NCI-H1105 treated with DMSO at 0.1 percent for 48 hours (cell line): ENCODE data around the gene BTAF1.

Source experiments
- DNase-seq: peaks from one replicate; lab custom pipeline; 2025; lab: John Stamatoyannopoulos, UW

Gene BTAF1

DNA sequence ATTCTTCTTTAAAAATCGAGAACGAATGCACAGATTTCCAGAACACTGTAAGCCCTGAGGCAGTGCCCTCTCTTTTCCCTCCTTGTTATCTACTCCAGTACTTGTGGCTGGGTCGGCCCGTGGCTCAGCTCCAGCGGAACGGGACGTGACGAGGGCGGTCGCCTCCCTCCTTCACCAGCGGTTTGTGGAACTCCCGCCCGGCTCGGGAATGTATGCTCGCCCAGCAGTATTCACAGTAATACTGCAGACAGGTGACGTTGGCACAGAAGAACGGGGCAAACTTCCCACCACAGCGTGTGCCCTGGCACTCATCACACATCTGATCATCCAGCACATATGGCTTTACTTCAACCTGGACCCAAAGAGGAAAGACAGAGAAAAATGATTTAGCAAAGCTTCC, 128.5 kb downstream of the BTAF1 start:
- no peak for DNase-seq

DNA sequence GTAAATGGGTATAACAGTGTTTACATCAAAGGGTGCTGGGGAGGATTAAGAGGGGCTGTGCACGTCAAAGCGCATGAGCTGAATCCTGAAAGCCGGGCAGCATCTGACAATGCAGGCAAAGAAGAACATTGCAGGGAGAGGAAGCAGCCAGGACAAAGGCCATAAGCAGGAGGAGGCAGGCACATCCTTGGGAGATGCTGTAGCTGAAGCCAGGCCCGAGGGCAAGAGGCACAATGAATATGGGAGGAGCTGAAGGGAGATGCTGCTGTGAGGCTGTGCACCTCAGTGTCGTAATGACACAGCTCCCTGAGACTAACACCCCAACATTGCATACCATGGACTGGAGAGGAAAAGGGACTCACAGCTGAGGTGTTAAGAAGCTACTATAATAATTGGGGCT, 129.2 kb downstream of the BTAF1 start:
- DNase-seq: no peak

DNA sequence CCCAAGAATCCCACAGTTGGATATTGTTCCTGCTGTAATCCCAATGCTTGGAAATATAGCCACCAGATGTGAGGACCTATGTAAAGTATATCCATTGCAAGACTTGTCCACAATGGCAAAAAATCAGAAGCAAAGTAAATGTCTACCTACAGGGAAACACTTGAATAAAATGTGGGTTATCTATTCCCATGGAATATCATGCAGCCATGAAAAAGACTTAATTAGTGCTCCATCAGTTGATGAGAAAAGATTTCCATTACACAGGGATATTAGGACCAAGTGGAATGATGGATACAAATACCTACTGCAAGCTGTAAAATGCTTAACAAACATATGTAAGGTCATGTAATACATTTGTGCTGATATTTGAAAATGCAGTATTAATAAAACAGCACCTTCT, 131.2 kb downstream of the BTAF1 start:
- no peak for DNase-seq

DNA sequence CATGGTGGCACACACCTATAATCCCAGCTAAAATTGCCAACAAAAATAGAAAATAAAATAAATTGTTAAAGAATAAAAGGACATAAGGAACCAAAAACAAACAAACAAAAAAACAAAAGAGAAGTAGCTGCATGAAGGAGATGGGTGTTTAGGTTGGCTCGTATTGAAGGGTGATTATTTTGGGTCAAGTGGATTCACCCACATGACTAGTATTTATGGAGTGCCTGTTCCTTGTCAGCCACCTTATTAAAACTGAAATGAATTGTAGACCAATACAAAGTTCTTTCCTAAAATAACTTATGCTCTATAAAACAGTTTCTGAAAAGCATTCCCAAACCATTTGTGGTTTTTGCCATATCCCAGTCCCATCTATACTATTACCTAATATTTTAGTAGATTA, 138.7 kb downstream of the BTAF1 start:
- no peak for DNase-seq

GRCh38 chr10:92064506-92064905, 140.9 kb downstream of the BTAF1 start:
- DNase-seq: no peak

GRCh38 chr10:92066386-92066785, 142.8 kb downstream of the BTAF1 start:
- DNase-seq: no peak

DNA sequence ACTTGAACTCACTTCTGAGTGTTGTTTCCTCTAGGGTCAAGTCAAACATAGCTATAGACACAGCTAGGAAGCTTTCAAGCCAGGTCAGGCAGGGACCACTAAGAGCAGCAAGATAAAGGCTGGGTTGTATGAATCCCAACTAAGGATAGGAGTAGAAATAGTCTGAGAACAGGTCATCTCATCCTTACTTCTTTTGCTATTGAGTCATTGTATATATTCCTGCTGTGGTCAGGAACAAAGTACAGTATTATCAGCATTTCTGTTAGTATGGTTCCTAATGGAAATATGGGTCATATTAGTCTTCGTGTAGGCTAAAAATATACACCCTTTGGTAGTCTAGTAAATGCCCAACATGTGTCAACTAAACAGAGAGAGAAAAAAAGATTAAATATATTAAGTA, 145.3 kb downstream of the BTAF1 start:
- DNase-seq: no peak

DNA sequence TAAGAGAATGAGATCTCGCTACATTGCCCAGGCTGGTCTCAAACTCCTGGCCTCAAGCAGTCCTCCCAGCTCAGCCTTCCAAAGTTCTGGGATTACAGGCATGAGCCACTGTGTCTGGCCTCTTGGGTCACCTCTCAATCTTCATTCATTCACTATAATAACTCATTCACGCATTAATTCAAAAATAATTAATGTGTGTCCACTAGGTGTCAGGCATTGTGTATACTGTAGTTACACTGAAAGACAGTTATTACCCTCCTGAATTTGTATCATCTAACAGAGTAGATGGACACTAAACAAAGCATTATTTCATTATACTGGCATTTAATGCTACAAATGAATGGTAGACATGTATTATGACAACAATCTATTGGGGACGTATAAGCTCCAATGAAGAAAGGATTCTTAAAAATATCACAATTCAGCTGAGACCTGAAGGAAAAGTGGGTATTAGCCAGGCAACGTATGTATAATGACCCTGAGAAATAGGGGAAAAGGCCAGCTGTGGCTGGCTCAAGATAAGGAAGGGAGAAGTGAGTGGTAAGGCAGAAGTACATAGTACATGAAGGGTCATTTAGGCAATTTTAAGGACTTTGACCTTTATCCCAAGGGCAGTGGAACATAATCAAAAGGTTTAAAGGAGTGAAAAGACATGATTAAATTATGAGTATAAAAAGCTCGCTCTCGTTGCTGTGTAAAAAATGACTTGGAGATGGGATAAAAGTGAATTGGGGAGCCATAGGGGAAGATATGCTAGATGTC, 150.7 kb downstream of the BTAF1 start:
- no peak for DNase-seq

DNA sequence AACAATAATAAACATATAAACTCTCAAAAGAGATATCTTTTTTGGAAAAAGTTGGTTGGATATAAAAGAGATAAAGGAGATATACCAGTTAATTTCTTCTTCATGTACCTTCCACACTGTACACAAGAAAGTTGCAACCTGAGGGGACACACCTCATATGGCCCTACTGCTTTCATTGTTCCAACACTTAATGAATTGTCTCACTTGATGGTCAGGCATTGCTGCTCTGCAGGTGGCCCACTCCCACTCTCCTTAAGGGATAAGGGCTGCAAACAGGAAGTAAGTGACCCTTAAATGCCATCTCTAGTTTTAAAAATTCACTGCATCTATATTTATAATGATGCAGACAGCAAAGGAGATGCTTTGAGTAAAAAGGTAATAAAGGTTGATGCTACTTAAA, 152.3 kb downstream of the BTAF1 start:
- no peak for DNase-seq

DNA sequence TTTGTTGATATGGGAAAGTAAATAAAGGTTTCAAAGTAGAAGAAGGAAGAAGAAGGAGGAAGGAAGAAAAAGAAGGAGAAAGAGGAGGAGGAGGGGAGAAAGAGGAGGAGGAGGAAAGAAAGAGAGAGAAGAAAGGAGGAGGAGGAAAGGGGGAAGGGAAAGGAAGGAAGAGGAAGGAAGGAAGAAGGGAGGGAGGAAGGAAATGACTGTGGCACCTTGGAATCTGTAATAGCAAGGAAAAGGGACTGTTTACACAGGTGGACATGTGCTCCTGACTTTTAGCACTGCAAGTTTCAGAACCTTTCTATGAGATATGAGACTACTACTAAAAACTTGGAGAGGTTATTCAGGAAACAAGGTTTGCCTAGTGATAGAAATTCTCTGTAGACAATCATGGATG, 153.2 kb downstream of the BTAF1 start:
- DNase-seq: no peak

GRCh38 chr10:92079003-92079402, 155.4 kb downstream of the BTAF1 start:
- DNase-seq: no peak
